Neural crest cell (in vitro differentiated cells): ENCODE measurements around the gene RASEF. TPM values are rescaled to one million over a fixed set of nuclear protein-coding genes. Genes with fewer than 3 reads are reported as not detected.

Source experiments
- DNase-seq: peaks from one replicate; pipeline ENCODE4 v3.0.0; 2021; ENCODE audit warnings: low read depth, mixed read lengths, low spot score
- H3K27ac Mint-ChIP-seq: one replicate; pipeline ENCODE4 v1.8.0; 2021; ENCODE audit warnings: mild to moderate bottlenecking, mixed read lengths; ENCODE audit not compliant: unreplicated experiment
- H3K27me3 Mint-ChIP-seq: 2 replicates; pipeline ENCODE4 v1.8.0; 2021; ENCODE audit warnings: low read depth, mild to moderate bottlenecking, mixed read lengths
- H3K36me3 Mint-ChIP-seq: 2 replicates; pipeline ENCODE4 v1.8.0; 2021; ENCODE audit warnings: low read depth, mild to moderate bottlenecking, mixed read lengths
- H3K4me1 Mint-ChIP-seq: 2 replicates; pipeline ENCODE4 v1.8.0; 2021; ENCODE audit warnings: mixed read lengths
- H3K4me3 Mint-ChIP-seq: one replicate; pipeline ENCODE4 v1.8.0; 2021; ENCODE audit warnings: mild to moderate bottlenecking, mixed read lengths
- H3K9me3 Mint-ChIP-seq: 2 replicates; pipeline ENCODE4 v1.8.0; 2021; ENCODE audit warnings: mixed read lengths
- CTCF ChIP-seq: fragments of 200-600 bp; sonication (generic); conservative IDR thresholded peaks from 2 replicates; pipeline ENCODE4 v1.5.0; 2021; ENCODE audit warnings: antibody characterized with exemption, mild to moderate bottlenecking
- total RNA-seq: library from RNA; stranded (reverse); gene quantifications from 2 replicates; pipeline ENCODE4 v1.2.1, GENCODE V29; 2021

Gene RASEF
- total RNA-seq, 1 donor from 2014 or later = 0.16 TPM

- TF ChIP-seq CTCF = no peak
- peaks cover 2% of the 10 kb centered on the region for H3K27me3 Mint-ChIP-seq
- H3K9me3 Mint-ChIP-seq = peaks cover 3% of the 10 kb centered on the region
- no peak overlapping the region for H3K27ac Mint-ChIP-seq
- H3K36me3 Mint-ChIP-seq = no peaks in the 10 kb centered on the region
- no peaks in the 10 kb centered on the region for H3K4me1 Mint-ChIP-seq
- DNase-seq = no peak
- H3K4me3 Mint-ChIP-seq = no peak overlapping the region
Observed at GRCh38 chr9:83030391-83031107, 32.4 kb downstream of the RASEF start.

- peaks cover 2% of the 10 kb centered on the region for H3K27me3 Mint-ChIP-seq
- H3K4me1 Mint-ChIP-seq = no peaks in the 10 kb centered on the region
- peaks cover 3% of the 10 kb centered on the region for H3K9me3 Mint-ChIP-seq
- TF ChIP-seq CTCF = no peak
- H3K27ac Mint-ChIP-seq = no peak overlapping the region
- H3K4me3 Mint-ChIP-seq = no peak overlapping the region
- no peak for DNase-seq
- H3K36me3 Mint-ChIP-seq = no peaks in the 10 kb centered on the region
Observed at GRCh38 chr9:83029531-83030137, 33.3 kb downstream of the RASEF start.

- DNase-seq = no peak
- H3K4me3 Mint-ChIP-seq = no peak overlapping the region
- TF ChIP-seq CTCF = no peak
- peaks cover 3% of the 10 kb centered on the region for H3K9me3 Mint-ChIP-seq
- no peaks in the 10 kb centered on the region for H3K36me3 Mint-ChIP-seq
- H3K4me1 Mint-ChIP-seq = no peaks in the 10 kb centered on the region
- H3K27me3 Mint-ChIP-seq = no peaks in the 10 kb centered on the region
- no peak overlapping the region for H3K27ac Mint-ChIP-seq
Observed at GRCh38 chr9:83027153-83027891, 35.6 kb downstream of the RASEF start.

- peaks cover 4% of the 10 kb centered on the region for H3K27me3 Mint-ChIP-seq
- H3K36me3 Mint-ChIP-seq = no peaks in the 10 kb centered on the region
- no peak overlapping the region for H3K27ac Mint-ChIP-seq
- no peak for TF ChIP-seq CTCF
- no peak for DNase-seq
- H3K4me3 Mint-ChIP-seq = no peak overlapping the region
- peaks cover 3% of the 10 kb centered on the region for H3K9me3 Mint-ChIP-seq
- no peaks in the 10 kb centered on the region for H3K4me1 Mint-ChIP-seq
Observed at GRCh38 chr9:83024506-83025125, 38.3 kb downstream of the RASEF start.

GRCh38 chr9:83023151-83023550 lies 39.8 kb downstream of the RASEF start:
- DNase-seq = no peak
- H3K9me3 Mint-ChIP-seq = no peaks in the 10 kb centered on the region
- peaks cover 4% of the 10 kb centered on the region for H3K27me3 Mint-ChIP-seq
- H3K27ac Mint-ChIP-seq = no peak overlapping the region
- no peak overlapping the region for H3K4me3 Mint-ChIP-seq
- TF ChIP-seq CTCF = no peak
- H3K4me1 Mint-ChIP-seq = no peaks in the 10 kb centered on the region
- no peaks in the 10 kb centered on the region for H3K36me3 Mint-ChIP-seq
